Adrenal gland (tissue), 5 donors: ENCODE data around the gene SPACA5.
"Not testable (repeated sequence)": the region's sequence is repeated elsewhere in the genome, so short reads cannot be mapped to it uniquely, and the experiment has no call there.

Experiments
- POLR2A ChIP-seq, 2 donors: fragments of 450-650 bp; IDR thresholded peaks; one replicate each; pipeline ENCODE4 v1.6.1; 2017; ENCODE audit warnings: antibody characterized with exemption in 2 of 2, mild to moderate bottlenecking in 2 of 2, moderate library complexity in 1 of 2
- TF ChIP-seq, protein P1 (sequence below), 6 experiments: fragments of 450-650 bp in 4 of 6; fragments of 200-600 bp in 2 of 6; sonication (generic) in 1 of 6; IDR thresholded peaks; 1 replicate in 5 of 6; 2 replicates in 1 of 6; pipeline versions ENCODE4 v1.5.1 to v1.8.0; 2016 to 2021; ENCODE audit warnings: antibody characterized with exemption in 6 of 6, mild to moderate bottlenecking in 2 of 6, moderate library complexity in 1 of 6
- donor health status: DM: no; HTN: no; CAD: no.

DNA sequence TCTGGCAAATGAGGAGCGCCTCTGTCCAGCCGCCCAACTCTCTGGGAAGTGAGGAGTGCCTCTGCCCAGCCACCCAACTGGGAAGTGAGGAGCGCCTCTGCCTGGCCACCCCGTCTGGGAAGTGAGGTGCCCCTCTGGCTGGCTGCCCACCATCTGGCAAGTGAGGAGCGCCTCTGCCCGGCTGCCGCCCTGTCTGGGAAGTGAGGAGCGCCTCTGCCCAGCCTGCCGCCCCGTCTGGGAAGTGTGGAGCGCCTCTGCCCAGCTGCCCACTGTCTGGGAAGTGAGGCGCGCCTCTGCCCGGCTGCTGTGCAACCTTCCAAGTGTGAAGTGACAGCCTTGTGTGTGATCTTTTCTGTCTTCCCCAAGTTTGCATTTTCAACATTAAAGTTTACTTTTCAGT is 41.3 kb upstream of the SPACA5 start:
- TF ChIP-seq, protein P1, sequence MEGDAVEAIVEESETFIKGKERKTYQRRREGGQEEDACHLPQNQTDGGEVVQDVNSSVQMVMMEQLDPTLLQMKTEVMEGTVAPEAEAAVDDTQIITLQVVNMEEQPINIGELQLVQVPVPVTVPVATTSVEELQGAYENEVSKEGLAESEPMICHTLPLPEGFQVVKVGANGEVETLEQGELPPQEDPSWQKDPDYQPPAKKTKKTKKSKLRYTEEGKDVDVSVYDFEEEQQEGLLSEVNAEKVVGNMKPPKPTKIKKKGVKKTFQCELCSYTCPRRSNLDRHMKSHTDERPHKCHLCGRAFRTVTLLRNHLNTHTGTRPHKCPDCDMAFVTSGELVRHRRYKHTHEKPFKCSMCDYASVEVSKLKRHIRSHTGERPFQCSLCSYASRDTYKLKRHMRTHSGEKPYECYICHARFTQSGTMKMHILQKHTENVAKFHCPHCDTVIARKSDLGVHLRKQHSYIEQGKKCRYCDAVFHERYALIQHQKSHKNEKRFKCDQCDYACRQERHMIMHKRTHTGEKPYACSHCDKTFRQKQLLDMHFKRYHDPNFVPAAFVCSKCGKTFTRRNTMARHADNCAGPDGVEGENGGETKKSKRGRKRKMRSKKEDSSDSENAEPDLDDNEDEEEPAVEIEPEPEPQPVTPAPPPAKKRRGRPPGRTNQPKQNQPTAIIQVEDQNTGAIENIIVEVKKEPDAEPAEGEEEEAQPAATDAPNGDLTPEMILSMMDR (IDR thresholded peaks at IDR 0.05) = not testable (repeated sequence)
- not testable (repeated sequence) for TF ChIP-seq POLR2A (IDR thresholded peaks at IDR 0.05)
